SK-N-SH treated with all-trans-retinoic acid at 6 μM for 48 hours (cell line): ENCODE results near the gene OR5T2.

Experiments used
- ATAC-seq: fragments of 200-7000 bp; cut with Tn5 transposase; 3 replicates; pipeline ENCODE4 v1.9.1; 2020; ENCODE audit warnings: mild to moderate bottlenecking, moderate library complexity
- CREB5 ChIP-seq: fragments of 250-450 bp; sonication (Bioruptor Pico); IDR thresholded peaks from 2 replicates; pipeline ENCODE4 v1.5.1; 2020; ENCODE audit warnings: low read depth, mild to moderate bottlenecking, moderate library complexity
- CSDC2 ChIP-seq: fragments of 250-450 bp; sonication (Bioruptor Pico); IDR thresholded peaks from 2 replicates; pipeline ENCODE4 v1.5.0; 2020; ENCODE audit warnings: mild to moderate bottlenecking, moderate library complexity
- CSRNP3 ChIP-seq: fragments of 250-450 bp; sonication (Bioruptor Pico); IDR thresholded peaks from 2 replicates; pipeline ENCODE4 v1.5.1; 2021; ENCODE audit warnings: mild to moderate bottlenecking, moderate library complexity
- ESRRG ChIP-seq: fragments of 250-450 bp; sonication (Bioruptor Pico); IDR thresholded peaks from 2 replicates; pipeline ENCODE4 v1.6.1; 2021; ENCODE audit warnings: mild to moderate bottlenecking
- GLIS3 ChIP-seq: fragments of 250-450 bp; sonication (Bioruptor Pico); IDR thresholded peaks from 2 replicates; pipeline ENCODE4 v1.5.0; 2020; ENCODE audit warnings: mild to moderate bottlenecking, moderate library complexity
- ISL1 ChIP-seq: fragments of 250-450 bp; sonication (Bioruptor Pico); IDR thresholded peaks from 2 replicates; pipeline ENCODE4 v2.1.2; 2022; ENCODE audit warnings: mild to moderate bottlenecking, moderate library complexity
- OSR1 ChIP-seq: fragments of 250-450 bp; sonication (Bioruptor Pico); IDR thresholded peaks from 2 replicates; pipeline ENCODE4 v1.8.0; 2022; ENCODE audit warnings: moderate library complexity, mild to moderate bottlenecking, inconsistent platforms
- PATZ1 ChIP-seq: fragments of 250-450 bp; sonication (Bioruptor Pico); IDR thresholded peaks from 2 replicates; pipeline ENCODE4 v1.8.0; 2020; ENCODE audit warnings: mild to moderate bottlenecking, moderate library complexity, borderline replicate concordance
- POU6F1 ChIP-seq: fragments of 250-450 bp; sonication (Bioruptor Pico); IDR thresholded peaks from 2 replicates; pipeline ENCODE4 v1.8.0; 2021; ENCODE audit warnings: low read depth, mild to moderate bottlenecking, moderate library complexity, borderline replicate concordance
- PPARA ChIP-seq: fragments of 250-450 bp; sonication (Bioruptor Pico); IDR thresholded peaks from 2 replicates; pipeline ENCODE4 v1.5.0; 2020; ENCODE audit warnings: mild to moderate bottlenecking, borderline replicate concordance
- RARB ChIP-seq: fragments of 250-450 bp; sonication (Bioruptor Pico); IDR thresholded peaks from 2 replicates; pipeline ENCODE4 v1.8.0; 2021; ENCODE audit warnings: mild to moderate bottlenecking, moderate library complexity
- TOX ChIP-seq: fragments of 250-450 bp; sonication (Bioruptor Pico); IDR thresholded peaks from 2 replicates; pipeline ENCODE4 v1.8.0; 2021; ENCODE audit warnings: mild to moderate bottlenecking, moderate library complexity, borderline replicate concordance
- ZNF70 ChIP-seq: fragments of 450-650 bp; formaldehyde crosslinking; IDR thresholded peaks from 2 replicates; pipeline ENCODE4 v1.5.0; 2020; ENCODE audit warnings: mild to moderate bottlenecking, moderate library complexity
- ZNF8 ChIP-seq: fragments of 450-650 bp; formaldehyde crosslinking; IDR thresholded peaks from 2 replicates; pipeline ENCODE4 v1.5.0; 2020; ENCODE audit warnings: mild to moderate bottlenecking, moderate library complexity
- TF ChIP-seq, protein P1 (sequence below): fragments of 250-450 bp; sonication (Bioruptor Pico); IDR thresholded peaks from 2 replicates; pipeline ENCODE4 v1.5.0; 2020; ENCODE audit warnings: mild to moderate bottlenecking, moderate library complexity

OR5T2 gene

GRCh38 chr11:56207790-56208189 lies 26.3 kb downstream of the OR5T2 start:
- no peak for TF ChIP-seq ISL1 (CRISPR knock-in tag)
- no peak for TF ChIP-seq GLIS3
- TF ChIP-seq OSR1, result no peak
- TF ChIP-seq PPARA, result no peak
- no peak for TF ChIP-seq ZNF8
- TF ChIP-seq CSDC2 (CRISPR knock-in tag), result no peak
- TF ChIP-seq CSRNP3, result no peak
- no peak for TF ChIP-seq ESRRG (CRISPR knock-in tag)
- TF ChIP-seq, protein P1, sequence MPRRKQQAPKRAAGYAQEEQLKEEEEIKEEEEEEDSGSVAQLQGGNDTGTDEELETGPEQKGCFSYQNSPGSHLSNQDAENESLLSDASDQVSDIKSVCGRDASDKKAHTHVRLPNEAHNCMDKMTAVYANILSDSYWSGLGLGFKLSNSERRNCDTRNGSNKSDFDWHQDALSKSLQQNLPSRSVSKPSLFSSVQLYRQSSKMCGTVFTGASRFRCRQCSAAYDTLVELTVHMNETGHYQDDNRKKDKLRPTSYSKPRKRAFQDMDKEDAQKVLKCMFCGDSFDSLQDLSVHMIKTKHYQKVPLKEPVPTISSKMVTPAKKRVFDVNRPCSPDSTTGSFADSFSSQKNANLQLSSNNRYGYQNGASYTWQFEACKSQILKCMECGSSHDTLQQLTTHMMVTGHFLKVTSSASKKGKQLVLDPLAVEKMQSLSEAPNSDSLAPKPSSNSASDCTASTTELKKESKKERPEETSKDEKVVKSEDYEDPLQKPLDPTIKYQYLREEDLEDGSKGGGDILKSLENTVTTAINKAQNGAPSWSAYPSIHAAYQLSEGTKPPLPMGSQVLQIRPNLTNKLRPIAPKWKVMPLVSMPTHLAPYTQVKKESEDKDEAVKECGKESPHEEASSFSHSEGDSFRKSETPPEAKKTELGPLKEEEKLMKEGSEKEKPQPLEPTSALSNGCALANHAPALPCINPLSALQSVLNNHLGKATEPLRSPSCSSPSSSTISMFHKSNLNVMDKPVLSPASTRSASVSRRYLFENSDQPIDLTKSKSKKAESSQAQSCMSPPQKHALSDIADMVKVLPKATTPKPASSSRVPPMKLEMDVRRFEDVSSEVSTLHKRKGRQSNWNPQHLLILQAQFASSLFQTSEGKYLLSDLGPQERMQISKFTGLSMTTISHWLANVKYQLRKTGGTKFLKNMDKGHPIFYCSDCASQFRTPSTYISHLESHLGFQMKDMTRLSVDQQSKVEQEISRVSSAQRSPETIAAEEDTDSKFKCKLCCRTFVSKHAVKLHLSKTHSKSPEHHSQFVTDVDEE (CRISPR knock-in tag), result no peak
- TF ChIP-seq CREB5 (CRISPR knock-in tag), result no peak
- TF ChIP-seq, all 23 proteins: peak for 0
- no peak for ATAC-seq

- no peak for ATAC-seq
- TF ChIP-seq RARB (CRISPR knock-in tag) (no peak), CSDC2 (CRISPR knock-in tag) (no peak), ESRRG (CRISPR knock-in tag) (no peak), CSRNP3 (no peak), GLIS3 (no peak), TOX (no peak), ZNF70 (CRISPR knock-in tag) (no peak), POU6F1 (no peak), PATZ1 (CRISPR knock-in tag) (no peak), CREB5 (CRISPR knock-in tag) (no peak), PPARA (no peak)
- TF ChIP-seq, protein P1 (CRISPR knock-in tag), result no peak
Observed at GRCh38 chr11:56197367-56197766, 36.7 kb downstream of the OR5T2 start.
